BJ (cell line): ENCODE data around the gene RELT. TPM values are rescaled to one million over a fixed set of nuclear protein-coding genes. Genes with fewer than 3 reads are reported as not detected.
"Not testable (repeated sequence)": the region's sequence is repeated elsewhere in the genome, so short reads cannot be mapped to it uniquely, and the experiment has no call there.

Source experiments
- CTCF ChIA-PET: fragments of 350-600 bp; formaldehyde crosslinking; extraction: SDS; loops from one replicate; lab custom pipeline; 2021; ENCODE audit warnings: antibody characterized with exemption, inconsistent platforms; lab: Yijun Ruan, JAX
- POLR2A ChIA-PET: fragments of 300-600 bp; sonication (Branson Sonifier 250); formaldehyde crosslinking; extraction: SDS; loops from one replicate; lab custom pipeline; 2021; ENCODE audit warnings: antibody characterized with exemption; lab: Charles Lee
- DNase-seq: peaks from one replicate; pipeline ENCODE4 v3.0.0-alpha.2; 2011; ENCODE audit warnings: low read depth
- H3K27me3 ChIP-seq: 2 replicates; pipeline ENCODE4 v1.6.0; 2011; ENCODE audit warnings: low read length; ENCODE audit not compliant: control insufficient read depth, insufficient read depth
- H3K36me3 ChIP-seq: 2 replicates; pipeline ENCODE4 v1.5.1; 2011; ENCODE audit warnings: low read length; ENCODE audit not compliant: control insufficient read depth, insufficient read depth
- H3K4me3 ChIP-seq: 2 replicates; pipeline ENCODE4 v1.5.1; 2011; ENCODE audit warnings: low read depth, mild to moderate bottlenecking, control low read depth, low read length
- CTCF ChIP-seq: IDR thresholded peaks from 2 replicates; pipeline ENCODE4 v1.5.1; 2011; ENCODE audit warnings: low read depth, mild to moderate bottlenecking, control low read depth, inconsistent platforms, low read length, moderate library complexity; ENCODE audit not compliant: insufficient read depth
- polyA plus RNA-seq: library from polyadenylated mRNA; depleted of rRNA; stranded (reverse); fragments of >200 nt; gene quantifications from 2 replicates; pipeline ENCODE4 v1.2.3, GENCODE V29; 2011

RELT gene
- polyA plus RNA-seq, 1 experiment: 3.7 TPM

DNA sequence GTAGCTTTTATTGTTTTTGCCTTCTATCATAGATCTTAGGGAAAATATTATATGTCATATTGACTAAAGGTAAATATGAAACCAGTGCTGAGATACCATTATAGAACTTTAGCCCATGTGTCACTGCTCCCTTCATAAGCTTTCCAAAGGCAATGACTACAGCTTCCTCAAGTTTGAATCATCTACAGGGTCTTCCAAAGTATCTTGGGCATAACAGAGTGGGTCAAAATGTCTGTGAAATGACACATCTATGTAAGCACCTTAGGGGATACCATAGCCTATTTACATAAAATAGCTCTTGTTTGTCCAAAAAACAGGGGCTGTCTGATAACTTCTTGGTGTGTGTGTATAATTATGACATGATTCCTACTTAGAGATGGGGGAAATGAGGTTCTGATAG is 52.5 kb downstream of the RELT start:
- DNase-seq: no peak
- ChIA-PET CTCF (interaction anchor here (1.3 kb wide), 2 partner anchors 13 to 50 kb away, joined by 3 to 4 read pairs; no protein-coding TSS in a partner anchor), POLR2A (no interaction called here)
- no peak overlapping the region for H3K4me3 ChIP-seq
- no peaks in the 10 kb centered on the region for H3K36me3 ChIP-seq
- no peaks in the 10 kb centered on the region for H3K27me3 ChIP-seq
- TF ChIP-seq CTCF: no peak

GRCh38 chr11:73429121-73429750 is 53.0 kb downstream of the RELT start:
- ChIA-PET POLR2A (no interaction called here), CTCF (interaction anchor here (1.1 to 1.3 kb wide), 3 partner anchors 14 to 50 kb away, joined by 3 to 5 read pairs (median 4); no protein-coding TSS in a partner anchor)
- no peak overlapping the region for H3K4me3 ChIP-seq
- no peaks in the 10 kb centered on the region for H3K27me3 ChIP-seq
- no peak for DNase-seq
- no peaks in the 10 kb centered on the region for H3K36me3 ChIP-seq
- TF ChIP-seq CTCF: no peak

DNA sequence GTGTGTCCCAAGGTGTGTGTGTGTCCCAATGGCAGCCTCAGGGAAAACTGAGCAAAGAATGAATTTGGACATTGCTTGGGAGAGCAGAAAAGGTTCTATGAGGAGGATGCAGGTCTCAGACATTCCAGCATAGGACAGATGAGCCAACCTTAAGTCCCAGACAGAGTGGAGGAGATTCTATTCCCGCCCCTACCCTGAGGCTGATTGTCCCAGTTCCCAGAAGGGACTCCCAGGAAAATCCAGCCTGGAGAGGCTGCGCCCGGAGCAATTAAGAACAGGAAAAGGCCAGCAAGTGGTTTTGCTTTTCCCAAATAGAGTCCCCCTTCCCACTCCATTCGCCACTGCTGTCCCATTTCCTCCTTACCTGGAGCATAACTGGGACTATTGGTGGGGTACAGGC is 54.1 kb downstream of the RELT start:
- no peak for DNase-seq
- no peak for TF ChIP-seq CTCF
- POLR2A ChIA-PET: no interaction called here
- Histone ChIP-seq H3K27me3 (no peaks in the 10 kb centered on the region), H3K4me3 (no peak overlapping the region), H3K36me3 (no peaks in the 10 kb centered on the region)
- CTCF ChIA-PET: interaction anchor here (1.1 kb wide), 1 partner anchor 23 kb away, joined by 5 read pairs; no protein-coding TSS in a partner anchor

DNA sequence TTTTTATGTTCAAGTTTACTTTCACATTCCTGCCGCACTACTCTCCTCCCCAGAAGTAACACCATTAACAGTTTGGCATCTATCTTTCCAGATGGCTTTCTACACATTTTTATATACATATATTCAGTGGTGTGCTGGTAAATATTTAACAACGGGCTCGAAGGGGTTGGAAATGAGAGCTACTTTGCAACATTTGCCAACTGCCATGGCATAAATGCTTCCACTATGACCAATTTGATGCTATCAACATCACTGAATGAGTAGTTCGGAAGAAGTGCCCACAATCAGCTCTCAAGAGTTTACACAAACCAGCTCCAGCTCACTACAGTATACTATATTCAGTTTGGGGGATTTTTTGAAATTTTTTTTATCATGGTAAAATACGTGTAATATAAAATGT is 55.2 kb downstream of the RELT start:
- ChIA-PET CTCF (interaction anchor here (0.7 to 1.0 kb wide), 2 partner anchors 9 to 168 kb away, joined by 3 read pairs; no protein-coding TSS in a partner anchor), POLR2A (interaction anchor here (0.7 kb wide), 1 partner anchor 228 kb away, joined by 3 read pairs; no protein-coding TSS in a partner anchor)
- Histone ChIP-seq H3K4me3 (no peak overlapping the region), H3K27me3 (no peaks in the 10 kb centered on the region), H3K36me3 (no peaks in the 10 kb centered on the region)
- no peak for DNase-seq
- TF ChIP-seq CTCF: no peak

GRCh38 chr11:73436859-73437258 is 60.7 kb downstream of the RELT start:
- H3K27me3 ChIP-seq, H3K4me3 ChIP-seq, POLR2A ChIA-PET, DNase-seq, H3K36me3 ChIP-seq: not testable (repeated sequence)
- CTCF ChIA-PET: interaction anchor here (1.0 to 1.1 kb wide), 3 partner anchors 22 to 224 kb away, joined by 3 read pairs; no protein-coding TSS in a partner anchor
